ENCODE results near the gene EDNRA.

Gene EDNRA

DNA sequence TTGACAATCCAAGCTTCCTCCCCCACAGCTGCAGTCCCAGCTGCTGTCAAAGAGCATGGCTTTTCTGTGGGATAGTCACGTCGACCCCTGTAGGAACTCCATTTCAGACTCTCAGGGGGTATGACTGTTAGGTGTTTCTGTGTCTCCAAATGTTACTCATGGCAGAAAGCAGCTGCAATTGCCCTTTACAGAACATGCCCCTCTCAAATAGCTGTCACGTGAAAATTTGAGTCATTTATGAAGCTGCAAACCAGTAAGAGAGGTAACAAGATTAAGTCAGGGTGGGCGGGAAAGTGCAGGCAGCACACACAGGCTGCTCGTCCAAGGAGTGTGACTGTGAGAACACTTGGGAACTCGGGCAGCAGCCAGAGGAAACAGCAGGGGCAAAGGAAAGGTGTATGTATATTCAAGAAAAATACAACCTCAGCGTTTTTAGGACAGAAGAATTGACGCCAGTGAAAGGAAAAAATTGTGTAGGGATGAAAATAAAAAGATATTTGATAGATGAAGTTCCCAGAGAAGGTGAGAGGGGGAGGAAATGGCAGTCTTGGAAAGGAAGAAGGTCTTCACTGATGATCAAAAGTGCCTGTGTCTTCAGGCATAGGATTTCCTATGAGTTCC is 69.8 kb downstream of the EDNRA start:
- Histone ChIP-seq H3K4me2 (ENCODE audit: low read length) (no peak overlapping the region), H4K20me1 (ENCODE audit: control insufficient read depth, insufficient read depth, low read depth, low read length) (no peaks in the 10 kb centered on the region)
- TF ChIP-seq, protein P1, sequence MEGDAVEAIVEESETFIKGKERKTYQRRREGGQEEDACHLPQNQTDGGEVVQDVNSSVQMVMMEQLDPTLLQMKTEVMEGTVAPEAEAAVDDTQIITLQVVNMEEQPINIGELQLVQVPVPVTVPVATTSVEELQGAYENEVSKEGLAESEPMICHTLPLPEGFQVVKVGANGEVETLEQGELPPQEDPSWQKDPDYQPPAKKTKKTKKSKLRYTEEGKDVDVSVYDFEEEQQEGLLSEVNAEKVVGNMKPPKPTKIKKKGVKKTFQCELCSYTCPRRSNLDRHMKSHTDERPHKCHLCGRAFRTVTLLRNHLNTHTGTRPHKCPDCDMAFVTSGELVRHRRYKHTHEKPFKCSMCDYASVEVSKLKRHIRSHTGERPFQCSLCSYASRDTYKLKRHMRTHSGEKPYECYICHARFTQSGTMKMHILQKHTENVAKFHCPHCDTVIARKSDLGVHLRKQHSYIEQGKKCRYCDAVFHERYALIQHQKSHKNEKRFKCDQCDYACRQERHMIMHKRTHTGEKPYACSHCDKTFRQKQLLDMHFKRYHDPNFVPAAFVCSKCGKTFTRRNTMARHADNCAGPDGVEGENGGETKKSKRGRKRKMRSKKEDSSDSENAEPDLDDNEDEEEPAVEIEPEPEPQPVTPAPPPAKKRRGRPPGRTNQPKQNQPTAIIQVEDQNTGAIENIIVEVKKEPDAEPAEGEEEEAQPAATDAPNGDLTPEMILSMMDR (IDR thresholded peaks at IDR 0.05; ENCODE audit: low read depth, low read length, poor library complexity, severe bottlenecking), result no peak
- TF ChIP-seq EZH2phosphoT487 (IDR thresholded peaks at IDR 0.05; ENCODE audit: borderline replicate concordance, low read length), result no peak

DNA sequence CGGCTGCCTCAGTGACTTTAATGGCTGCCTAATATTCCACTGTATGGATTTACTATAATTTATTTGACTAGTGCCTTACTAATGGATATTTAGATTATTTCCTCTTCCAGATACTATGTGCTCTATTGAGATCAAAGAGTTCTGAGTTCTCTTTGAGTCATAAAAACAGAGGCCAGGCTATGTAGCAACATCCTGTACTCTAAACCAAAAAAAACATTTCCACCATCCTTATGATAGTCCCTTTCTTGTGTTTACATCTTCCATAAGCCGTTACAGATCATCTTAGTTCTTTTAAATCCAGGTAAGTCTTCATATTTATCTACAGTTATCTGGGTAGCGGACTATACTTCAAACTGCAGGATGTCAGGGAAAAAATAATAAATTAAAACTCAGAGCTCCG is 79.7 kb downstream of the EDNRA start:
- Histone ChIP-seq H3K36me3 (ENCODE audit: control insufficient read depth, low read length) (no peaks in the 10 kb centered on the region), H3K9me3 (ENCODE audit: control insufficient read depth, insufficient read depth, low read length) (no peaks in the 10 kb centered on the region), H3K27me3 (ENCODE audit: control insufficient read depth, low read length) (no peaks in the 10 kb centered on the region)

More for the DNA sequence above, 69.8 kb downstream of the EDNRA start:
- 0 out of 2 replicates have a peak, but pooled peaks cover 3% of the 10 kb centered on the region for H3K27me3 ChIP-seq (ENCODE audit: control insufficient read depth, low read length)
- no peaks in the 10 kb centered on the region for H3K36me3 ChIP-seq (ENCODE audit: control insufficient read depth, low read length)
- H3K4me3 ChIP-seq (ENCODE audit: low read length), result no peak overlapping the region
- H3K9me2 ChIP-seq (replicated peaks; ENCODE audit: control insufficient read depth, low read length), result no peaks in the 10 kb centered on the region
- no peaks in the 10 kb centered on the region for H3F3A ChIP-seq (ENCODE audit: control insufficient read depth, insufficient read depth)
- H3K79me2 ChIP-seq (ENCODE audit: control insufficient read depth, low read length), result no peaks in the 10 kb centered on the region
- H3K27ac ChIP-seq (ENCODE audit: low read depth, low read length), result no peak overlapping the region
- H3K4me1 ChIP-seq (ENCODE audit: control insufficient read depth, low read length), result no peaks in the 10 kb centered on the region
- no peaks in the 10 kb centered on the region for H3K9me3 ChIP-seq (ENCODE audit: control insufficient read depth, insufficient read depth, low read length)

DNA sequence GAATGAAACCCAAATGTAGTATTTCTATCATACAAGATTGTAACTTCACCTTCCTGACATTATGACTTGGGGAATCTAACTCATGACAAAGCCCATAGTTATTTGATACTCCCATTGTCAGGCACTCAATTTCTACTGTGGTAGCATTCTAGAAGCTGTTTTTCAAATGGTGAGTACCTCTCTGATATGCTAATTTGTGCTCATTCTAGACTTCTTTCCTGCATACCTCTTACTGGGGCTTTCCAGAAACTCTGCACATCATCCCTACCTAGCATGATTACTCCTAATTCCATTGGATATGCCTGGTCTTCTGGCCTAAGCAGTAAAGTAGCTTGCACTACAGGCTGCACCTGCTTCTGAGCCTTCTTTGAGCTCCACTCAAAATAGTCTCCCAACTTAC is 85.9 kb downstream of the EDNRA start:
- Histone ChIP-seq H3K27ac (ENCODE audit: low read depth, low read length) (no peak overlapping the region), H3K79me2 (ENCODE audit: control insufficient read depth, low read length) (no peaks in the 10 kb centered on the region), H3K27me3 (ENCODE audit: control insufficient read depth, low read length) (no peaks in the 10 kb centered on the region), H3K9me3 (ENCODE audit: control insufficient read depth, insufficient read depth, low read length) (no peaks in the 10 kb centered on the region), H3K4me3 (ENCODE audit: low read length) (no peak overlapping the region), H3K4me2 (ENCODE audit: low read length) (no peak overlapping the region), H3K36me3 (ENCODE audit: control insufficient read depth, low read length) (no peaks in the 10 kb centered on the region), H4K20me1 (ENCODE audit: control insufficient read depth, insufficient read depth, low read depth, low read length) (no peaks in the 10 kb centered on the region), H3F3A (ENCODE audit: control insufficient read depth, insufficient read depth) (no peaks in the 10 kb centered on the region), H3K9me2 (replicated peaks; ENCODE audit: control insufficient read depth, low read length) (no peaks in the 10 kb centered on the region), H3K4me1 (ENCODE audit: control insufficient read depth, low read length) (no peaks in the 10 kb centered on the region)
- TF ChIP-seq, protein P1 (IDR thresholded peaks at IDR 0.05; ENCODE audit: low read depth, low read length, poor library complexity, severe bottlenecking), result no peak
- TF ChIP-seq EZH2phosphoT487 (IDR thresholded peaks at IDR 0.05; ENCODE audit: borderline replicate concordance, low read length), result no peak

More for the DNA sequence above, 79.7 kb downstream of the EDNRA start:
- Histone ChIP-seq H3K79me2 (ENCODE audit: control insufficient read depth, low read length) (no peaks in the 10 kb centered on the region), H3F3A (ENCODE audit: control insufficient read depth, insufficient read depth) (no peaks in the 10 kb centered on the region), H3K4me2 (ENCODE audit: low read length) (no peak overlapping the region), H3K9me2 (replicated peaks; ENCODE audit: control insufficient read depth, low read length) (no peaks in the 10 kb centered on the region), H4K20me1 (ENCODE audit: control insufficient read depth, insufficient read depth, low read depth, low read length) (no peaks in the 10 kb centered on the region), H3K4me1 (ENCODE audit: control insufficient read depth, low read length) (no peaks in the 10 kb centered on the region), H3K27ac (ENCODE audit: low read depth, low read length) (no peak overlapping the region), H3K4me3 (ENCODE audit: low read length) (no peak overlapping the region)
- TF ChIP-seq EZH2phosphoT487 (IDR thresholded peaks at IDR 0.05; ENCODE audit: borderline replicate concordance, low read length), result no peak
- TF ChIP-seq, protein P1 (IDR thresholded peaks at IDR 0.05; ENCODE audit: low read depth, low read length, poor library complexity, severe bottlenecking), result no peak
